IMR-90 (cell line): Measurements from ENCODE around the gene KMT2C. TPM values are rescaled to one million over a fixed set of nuclear protein-coding genes. Genes with fewer than 3 reads are reported as not detected.

ENCODE experiments used
- ATAC-seq: fragments of 200-7000 bp; cut with Tn5 transposase; 2 replicates; pipeline ENCODE4 v1.9.1; 2020; ENCODE audit warnings: low read depth, mild to moderate bottlenecking, moderate library complexity
- BruUV-seq: library from RNA; stranded (reverse); fragments of 400-500 nt; replicated peaks from 2 replicates; lab custom pipeline; 2021; lab: Mats Ljungman, UMichigan
- CTCF ChIA-PET: fragments of 300-600 bp; formaldehyde crosslinking; extraction: SDS; loops from one replicate; lab custom pipeline; 2021; ENCODE audit warnings: antibody characterized with exemption; lab: Yijun Ruan, JAX
- POLR2A ChIA-PET: fragments of 300-600 bp; sonication (Branson Sonifier 250); formaldehyde crosslinking; loops from one replicate; lab custom pipeline; 2022; ENCODE audit warnings: antibody characterized with exemption; ENCODE audit not compliant: unreplicated experiment; lab: Charles Lee
- DNase-seq: peaks from one replicate; pipeline ENCODE4 v3.0.0; 2013
- H2AFZ ChIP-seq: replicated peaks from 2 replicates; pipeline ENCODE3; 2013; ENCODE audit warnings: low read length, mild to moderate bottlenecking; ENCODE audit not compliant: poor library complexity
- H2AK5ac ChIP-seq: 2 replicates; pipeline ENCODE4 v1.6.1; 2013; ENCODE audit warnings: low read depth, low read length, inconsistent platforms
- H2AK9ac ChIP-seq: replicated peaks from 2 replicates; pipeline ENCODE3; 2013; ENCODE audit warnings: mild to moderate bottlenecking, low read depth, low read length, moderate library complexity; ENCODE audit not compliant: poor library complexity
- H2BK120ac ChIP-seq: 2 replicates; pipeline ENCODE4 v1.6.1; 2013; ENCODE audit warnings: low read depth, low read length, inconsistent platforms
- H2BK15ac ChIP-seq: 3 replicates; pipeline ENCODE4 v1.6.1; 2013; ENCODE audit warnings: low read depth, low read length, inconsistent platforms
- H2BK20ac ChIP-seq: 2 replicates; pipeline ENCODE4 v1.6.1; 2013; ENCODE audit warnings: low read depth, mild to moderate bottlenecking, inconsistent platforms, low read length, moderate library complexity
- H2BK5ac ChIP-seq: 2 replicates; pipeline ENCODE4 v1.6.1; 2013; ENCODE audit warnings: mild to moderate bottlenecking, low read depth, low read length, inconsistent platforms; ENCODE audit not compliant: poor library complexity, severe bottlenecking
- H3K14ac ChIP-seq: replicated peaks from 2 replicates; pipeline ENCODE4 v1.6.1; 2013; ENCODE audit warnings: low read depth, low read length, inconsistent platforms
- H3K18ac ChIP-seq: 2 replicates; pipeline ENCODE4 v1.6.1; 2013; ENCODE audit warnings: low read depth, low read length, control low read depth
- H3K23ac ChIP-seq: 2 replicates; pipeline ENCODE4 v1.6.1; 2013; ENCODE audit warnings: low read depth, low read length, inconsistent platforms
- H3K27ac ChIP-seq: 2 replicates; pipeline ENCODE4 v1.5.1; 2013; ENCODE audit warnings: mild to moderate bottlenecking, control low read depth, low read length; ENCODE audit not compliant: insufficient read depth
- H3K27me3 ChIP-seq: 2 replicates; pipeline ENCODE4 v1.6.1; 2013; ENCODE audit warnings: low read length; ENCODE audit not compliant: control insufficient read depth, insufficient read depth
- H3K36me3 ChIP-seq: 2 replicates; pipeline ENCODE4 v1.6.1; 2013; ENCODE audit warnings: low read length, mixed read lengths; ENCODE audit not compliant: control insufficient read depth, insufficient read depth
- H3K4ac ChIP-seq: 2 replicates; pipeline ENCODE4 v1.6.1; 2013; ENCODE audit warnings: low read depth, low read length, inconsistent platforms
- H3K4me1 ChIP-seq: 2 replicates; pipeline ENCODE4 v1.6.1; 2013; ENCODE audit warnings: low read length, mixed read lengths; ENCODE audit not compliant: control insufficient read depth, insufficient read depth
- H3K4me2 ChIP-seq: 2 replicates; pipeline ENCODE4 v1.6.1; 2013; ENCODE audit warnings: low read depth, mild to moderate bottlenecking, control low read depth, low read length, moderate library complexity
- H3K4me3 ChIP-seq: 2 replicates; pipeline ENCODE4 v1.5.1; 2013; ENCODE audit warnings: low read depth, mild to moderate bottlenecking, control low read depth, low read length, moderate library complexity; ENCODE audit not compliant: insufficient read depth
- H3K56ac ChIP-seq: 2 replicates; pipeline ENCODE4 v1.6.1; 2013; ENCODE audit warnings: low read length, inconsistent platforms; ENCODE audit not compliant: insufficient read depth; ENCODE audit errors: extremely low read depth
- H3K79me1 ChIP-seq, 2 experiments: 2 replicates each; pipeline ENCODE4 v1.6.1; 2013; ENCODE audit warnings: low read length in 2 of 2, inconsistent platforms in 1 of 2, low read depth in 1 of 2
- H3K9ac ChIP-seq: 2 replicates; pipeline ENCODE4 v1.6.1; 2013; ENCODE audit warnings: low read depth, low read length, control low read depth
- H3K9me1 ChIP-seq: 2 replicates; pipeline ENCODE4 v1.6.1; 2013; ENCODE audit warnings: low read length, inconsistent platforms; ENCODE audit not compliant: insufficient read depth
- H3K9me3 ChIP-seq: 2 replicates; pipeline ENCODE4 v1.6.1; 2013; ENCODE audit warnings: low read length; ENCODE audit not compliant: control insufficient read depth, insufficient read depth
- H4K20me1 ChIP-seq: 2 replicates; pipeline ENCODE4 v1.6.1; 2013; ENCODE audit warnings: low read length, inconsistent platforms; ENCODE audit not compliant: insufficient read depth
- H4K5ac ChIP-seq: 2 replicates; pipeline ENCODE4 v1.6.1; 2013; ENCODE audit warnings: mild to moderate bottlenecking, low read depth, low read length, control low read depth
- H4K8ac ChIP-seq, 2 experiments: 2 replicates each; pipeline ENCODE4 v1.6.1; 2013; ENCODE audit warnings: low read depth in 2 of 2, low read length in 2 of 2, control low read depth in 1 of 2, inconsistent platforms in 1 of 2
- H4K91ac ChIP-seq: 2 replicates; pipeline ENCODE4 v1.6.1; 2013; ENCODE audit warnings: low read depth, low read length, inconsistent platforms; ENCODE audit not compliant: insufficient read depth
- BHLHE40 ChIP-seq: fragments of 150-350 bp; IDR thresholded peaks from 2 replicates; pipeline ENCODE4 v1.6.1; 2016; ENCODE audit warnings: mild to moderate bottlenecking, low read depth, low read length
- CEBPB ChIP-seq: IDR thresholded peaks from 2 replicates; pipeline ENCODE4 v1.6.1; 2012; ENCODE audit warnings: low read depth, low read length, improper control_type of control experiment
- CHD1 ChIP-seq: IDR thresholded peaks from 2 replicates; pipeline ENCODE4 v1.6.1; 2012; ENCODE audit warnings: low read depth, low read length, improper control_type of control experiment
- CTCF ChIP-seq: conservative IDR thresholded peaks from 2 replicates; pipeline ENCODE4 v1.5.1; 2012; ENCODE audit warnings: mild to moderate bottlenecking, low read depth, low read length, improper control_type of control experiment
- ELK1 ChIP-seq: fragments of 150-350 bp; IDR thresholded peaks from 2 replicates; pipeline ENCODE4 v1.6.1; 2016; ENCODE audit warnings: low read depth, mild to moderate bottlenecking, low read length, moderate library complexity, borderline replicate concordance
- FOS ChIP-seq: fragments of 150-350 bp; IDR thresholded peaks from 2 replicates; pipeline ENCODE4 v1.6.1; 2016; ENCODE audit warnings: low read depth, low read length
- MAFK ChIP-seq: IDR thresholded peaks from 2 replicates; pipeline ENCODE4 v1.6.1; 2012; ENCODE audit warnings: low read depth, low read length, improper control_type of control experiment
- MAZ ChIP-seq: IDR thresholded peaks from 2 replicates; pipeline ENCODE4 v1.6.1; 2012; ENCODE audit warnings: low read depth, mild to moderate bottlenecking, low read length, improper control_type of control experiment, moderate library complexity, borderline replicate concordance
- MXI1 ChIP-seq: IDR thresholded peaks from 2 replicates; pipeline ENCODE4 v1.6.1; 2012; ENCODE audit warnings: low read depth, mild to moderate bottlenecking, low read length, moderate library complexity, borderline replicate concordance
- NFE2L2 ChIP-seq: fragments of 150-350 bp; IDR thresholded peaks from 2 replicates; pipeline ENCODE4 v1.6.1; 2016; ENCODE audit warnings: low read depth, mild to moderate bottlenecking, low read length
- RAD21 ChIP-seq: IDR thresholded peaks from 2 replicates; pipeline ENCODE4 v1.6.1; 2012; ENCODE audit warnings: low read length, improper control_type of control experiment
- RFX5 ChIP-seq: IDR thresholded peaks from 2 replicates; pipeline ENCODE4 v1.8.0; 2012; ENCODE audit warnings: low read depth, mild to moderate bottlenecking, low read length, moderate library complexity
- SMC3 ChIP-seq: fragments of 150-350 bp; IDR thresholded peaks from 2 replicates; pipeline ENCODE4 v1.6.1; 2016; ENCODE audit warnings: low read depth, mild to moderate bottlenecking, antibody characterized with exemption, low read length, moderate library complexity
- USF2 ChIP-seq: fragments of 150-350 bp; IDR thresholded peaks from 2 replicates; pipeline ENCODE4 v1.6.1; 2017; ENCODE audit warnings: mild to moderate bottlenecking, antibody characterized with exemption, low read length, low read depth
- WGBS, 2 experiments: methylation state at CpG; one replicate each; pipeline versions ENCODE4 v1.1.5 to v1.1.7; 2013; ENCODE audit warnings: missing lambda C conversion rate in 2 of 2; ENCODE audit not compliant: insufficient read length in 1 of 2; ENCODE audit errors: extremely low coverage in 2 of 2; 5-methylcytosine and 5-hydroxymethylcytosine counted together
- dilution Hi-C: fragments of 300-500 bp; cut with HindIII; formaldehyde crosslinking; loops from one replicate; pipeline ENCODE4 v1.14.3; 2018; ENCODE audit warnings: low sequenced_read_pairs; ENCODE audit not compliant: unreplicated experiment
- in situ Hi-C: fragments of 300-500 bp; cut with MboI; formaldehyde crosslinking; loops from 3 replicates; pipeline ENCODE4 v1.14.3; 2019; ENCODE audit warnings: low sequenced_read_pairs, inconsistent platforms, mixed read lengths
- intact Hi-C: fragments of 100-400 bp; cut with micrococcal nuclease; formaldehyde crosslinking; loops from 2 replicates; pipeline ENCODE4 v1.10.0; 2022
- polyA plus RNA-seq, 3 experiments: library from polyadenylated mRNA; depleted of rRNA; stranded (reverse); fragments of >200 nt; gene quantifications; 2 replicates each; pipeline ENCODE4 v1.2.3, GENCODE V29; 2012; ENCODE audit warnings: low replicate concordance in 1 of 3
- total RNA-seq: library from RNA; depleted of rRNA; stranded (reverse); fragments of >200 nt; gene quantifications from 2 replicates; pipeline ENCODE4 v1.2.3, GENCODE V29; 2012

Gene KMT2C
- total and polyA plus RNA-seq, 2 of the 4 experiments (the other 2 are of a cell fraction): 8.0 to 23.3 TPM

GRCh38 chr7:152176797-152177196 lies 259.0 kb downstream of the KMT2C start:
- TSS peak; percentile 69 for BruUV-seq
- no peak for DNase-seq

More at GRCh38 chr7:152176797-152177196, 259.0 kb downstream of the KMT2C start:
- POLR2A ChIA-PET: no interaction called here
- no peak overlapping the region for H3K4ac ChIP-seq
- peaks cover 44% of the 10 kb centered on the region for H3K36me3 ChIP-seq
- intact Hi-C loops (no loop called here), dilution Hi-C loops (no loop called here), in situ Hi-C loops (no loop called here)
- no peak overlapping the region for H2BK120ac ChIP-seq
- no peak for ATAC-seq
- H3K14ac ChIP-seq: no peak overlapping the region
- H3K9me1 ChIP-seq: peaks cover 9% of the 10 kb centered on the region
- TF ChIP-seq NFE2L2 (no peak), USF2 (no peak), RFX5 (no peak), CEBPB (no peak), CTCF (no peak), SMC3 (no peak), CHD1 (no peak), FOS (no peak), BHLHE40 (no peak), RAD21 (no peak), MAZ (no peak), MAFK (no peak), MXI1 (no peak), ELK1 (no peak)
- peaks cover 8 to 14% of the 10 kb centered on the region in 2 experiments; a peak in 3 of 4 replicates for H3K79me1 ChIP-seq
- no peak overlapping the region for H3K4me2 ChIP-seq
- no peak overlapping the region for H3K18ac ChIP-seq
- H4K20me1 ChIP-seq: no peaks in the 10 kb centered on the region
- H3K9me3 ChIP-seq: no peaks in the 10 kb centered on the region
- H2AK5ac ChIP-seq: no peak overlapping the region
- H4K8ac ChIP-seq: no peak overlapping the region
- H3K27ac ChIP-seq: no peak overlapping the region
- H2AK9ac ChIP-seq: no peak overlapping the region
- no CpG with 5 or more reads among the region's 2 CpGs for WGBS, 2 experiments
- H4K5ac ChIP-seq: no peak overlapping the region
- no peak overlapping the region for H2BK15ac ChIP-seq
- H3K4me1 ChIP-seq: no peaks in the 10 kb centered on the region
- no peaks in the 10 kb centered on the region for H3K27me3 ChIP-seq
- no peak overlapping the region for H3K56ac ChIP-seq
- no peak overlapping the region for H2AFZ ChIP-seq
- no peak overlapping the region for H3K9ac ChIP-seq
- no peak overlapping the region for H3K23ac ChIP-seq
- H3K4me3 ChIP-seq: no peak overlapping the region
- no peak overlapping the region for H2BK20ac ChIP-seq
- CTCF ChIA-PET: no interaction called here
- H4K91ac ChIP-seq: no peak overlapping the region
- H2BK5ac ChIP-seq: no peak overlapping the region
